Stimulated activated CD4-positive, alpha-beta T cell treated with anti-CD3 and anti-CD28 coated beads, Interleukin-12 subunit alpha, Interleukin-12 subunit beta, amount 100 ng/mL, for 4 hours (primary cell): ENCODE measurements around the gene ARHGEF7.

Experiments used
- DNase-seq: peaks from one replicate; pipeline ENCODE4 v3.0.0-alpha.2; 2020

The ARHGEF7 gene

GRCh38 chr13:111203736-111204389 lies 88.8 kb downstream of the ARHGEF7 start:
- no peak for DNase-seq

GRCh38 chr13:111204438-111205177 lies 89.5 kb downstream of the ARHGEF7 start:
- no peak for DNase-seq

- no peak for DNase-seq
These were observed 91.0 kb downstream of the ARHGEF7 start for GRCh38 chr13:111206148-111206547.

GRCh38 chr13:111209613-111210012 lies 94.5 kb downstream of the ARHGEF7 start:
- DNase-seq, result no peak

- DNase-seq, result no peak
These were observed 95.0 kb downstream of the ARHGEF7 start for GRCh38 chr13:111210091-111210490.

GRCh38 chr13:111210544-111211469 lies 95.7 kb downstream of the ARHGEF7 start:
- no peak for DNase-seq

- DNase-seq, result no peak
These were observed 96.8 kb downstream of the ARHGEF7 start for GRCh38 chr13:111211789-111212516.

GRCh38 chr13:111212517-111212873 lies 97.4 kb downstream of the ARHGEF7 start:
- no peak for DNase-seq

GRCh38 chr13:111213964-111214726 lies 99.0 kb downstream of the ARHGEF7 start:
- DNase-seq, result no peak

- DNase-seq, result no peak
These were observed 100.3 kb downstream of the ARHGEF7 start for GRCh38 chr13:111215081-111216047.

GRCh38 chr13:111216166-111216960 lies 101.3 kb downstream of the ARHGEF7 start:
- peak; percentile 23 for DNase-seq

GRCh38 chr13:111217641-111218040 lies 102.5 kb downstream of the ARHGEF7 start:
- DNase-seq, result no peak

GRCh38 chr13:111219280-111219679 lies 104.2 kb downstream of the ARHGEF7 start:
- no peak for DNase-seq

GRCh38 chr13:111219950-111220349 lies 104.8 kb downstream of the ARHGEF7 start:
- no peak for DNase-seq

- no peak for DNase-seq
These were observed 110.1 kb downstream of the ARHGEF7 start for GRCh38 chr13:111225166-111225565.

- no peak for DNase-seq
These were observed 110.9 kb downstream of the ARHGEF7 start for GRCh38 chr13:111225810-111226546.

- DNase-seq, result no peak
These were observed 112.3 kb downstream of the ARHGEF7 start for GRCh38 chr13:111227405-111227804.

GRCh38 chr13:111228262-111229144 lies 113.4 kb downstream of the ARHGEF7 start:
- DNase-seq, result no peak
